HG02571 (cell line): Measurements from ENCODE around the gene CLEC16A.
A peak's percentile ranks its signal among the peaks of the same experiment; 100 is the strongest.
"Not testable (repeated sequence)": the region's sequence is repeated elsewhere in the genome, so short reads cannot be mapped to it uniquely, and the experiment has no call there.

Experiments used
- ATAC-seq: cut with Tn5 transposase; IDR thresholded peaks from one replicate; pipeline ENCODE4 v1.9.1; 2021; ENCODE audit warnings: mild to moderate bottlenecking, moderate library complexity; ENCODE audit not compliant: unreplicated experiment

Gene CLEC16A

GRCh38 chr16:11092788-11093571, 148.6 kb downstream of the CLEC16A start:
- no peak for ATAC-seq

- no peak for ATAC-seq
These were observed 149.3 kb downstream of the CLEC16A start for GRCh38 chr16:11093572-11094074.

GRCh38 chr16:11094075-11094856, 149.9 kb downstream of the CLEC16A start:
- peak; percentile 55 for ATAC-seq

- ATAC-seq = no peak
These were observed 150.6 kb downstream of the CLEC16A start for GRCh38 chr16:11094857-11095565.

GRCh38 chr16:11095935-11096334, 151.6 kb downstream of the CLEC16A start:
- no peak for ATAC-seq

GRCh38 chr16:11097094-11097786, 152.9 kb downstream of the CLEC16A start:
- ATAC-seq = no peak

GRCh38 chr16:11097787-11098167, 153.4 kb downstream of the CLEC16A start:
- no peak for ATAC-seq

- ATAC-seq = no peak
These were observed 154.4 kb downstream of the CLEC16A start for GRCh38 chr16:11098601-11099390.

GRCh38 chr16:11099672-11100205, 155.4 kb downstream of the CLEC16A start:
- ATAC-seq = no peak

GRCh38 chr16:11100239-11100750, 155.9 kb downstream of the CLEC16A start:
- ATAC-seq = no peak

GRCh38 chr16:11101283-11101682, 156.9 kb downstream of the CLEC16A start:
- ATAC-seq = no peak

- no peak for ATAC-seq
These were observed 157.5 kb downstream of the CLEC16A start for GRCh38 chr16:11101695-11102522.

- ATAC-seq = no peak
These were observed 158.1 kb downstream of the CLEC16A start for GRCh38 chr16:11102523-11102898.

GRCh38 chr16:11103301-11103700, 158.9 kb downstream of the CLEC16A start:
- ATAC-seq = not testable (repeated sequence)

- ATAC-seq = no peak
These were observed 160.0 kb downstream of the CLEC16A start for GRCh38 chr16:11104168-11105037.

GRCh38 chr16:11105038-11105903, 160.9 kb downstream of the CLEC16A start:
- peak; percentile 58 for ATAC-seq

- ATAC-seq = no peak
These were observed 162.4 kb downstream of the CLEC16A start for GRCh38 chr16:11106726-11107125.
